ENCODE data around the gene EXOC3. TPM values are rescaled to one million over a fixed set of nuclear protein-coding genes. Genes with fewer than 3 reads are reported as not detected.
A peak's percentile ranks its signal among the peaks of the same experiment; 100 is the strongest.

The EXOC3 gene
- total RNA-seq, 1 donor from 2014 or later, result 73.5 TPM

DNA sequence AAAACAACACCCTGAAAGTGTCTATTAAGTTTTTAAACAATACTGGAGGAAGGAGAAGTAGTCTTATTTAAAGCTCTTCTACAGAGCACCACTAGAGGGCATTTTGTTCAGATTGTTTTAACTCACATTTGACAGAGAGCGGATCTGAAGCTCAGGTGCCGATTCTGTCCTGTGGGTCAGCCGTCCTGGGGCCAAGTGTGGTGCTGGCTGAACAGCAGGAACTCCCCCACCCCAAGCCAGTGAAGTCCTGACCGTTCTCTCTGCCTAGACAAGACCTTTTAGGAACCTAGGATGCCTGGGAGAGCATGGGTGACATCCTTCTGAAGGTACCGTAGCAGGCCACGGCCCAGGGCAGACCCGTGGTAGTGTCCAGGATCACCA is 3.9 kb downstream of the EXOC3 start:
- Mint-ChIP-seq H3K36me3 (peaks cover 49% of the 10 kb centered on the region), H3K27me3 (ENCODE audit: low read depth) (no peaks in the 10 kb centered on the region), H3K27ac (peak overlapping the region; percentile 34), H3K4me1 (peaks cover 19% of the 10 kb centered on the region), H3K4me3 (no peak overlapping the region), H3K9me3 (peaks cover 19% of the 10 kb centered on the region)
- TF ChIP-seq CTCF (IDR thresholded peaks at IDR 0.05; ENCODE audit: unreplicated experiment), result peak; percentile 55
- no peak for DNase-seq (ENCODE audit: low spot score in 2 of 2, unreplicated experiment in 2 of 2)

GRCh38 chr5:447501-447900 is 4.5 kb downstream of the EXOC3 start:
- no peak overlapping the region for H3K4me3 Mint-ChIP-seq
- H3K4me1 Mint-ChIP-seq, result peaks cover 13% of the 10 kb centered on the region
- no peaks in the 10 kb centered on the region for H3K27me3 Mint-ChIP-seq (ENCODE audit: low read depth)
- no peak for TF ChIP-seq CTCF (IDR thresholded peaks at IDR 0.05; ENCODE audit: unreplicated experiment)
- no peak overlapping the region for H3K27ac Mint-ChIP-seq
- H3K9me3 Mint-ChIP-seq, result peaks cover 25% of the 10 kb centered on the region
- DNase-seq (ENCODE audit: low spot score in 2 of 2, unreplicated experiment in 2 of 2), result no peak
- H3K36me3 Mint-ChIP-seq, result peaks cover 55% of the 10 kb centered on the region

DNA sequence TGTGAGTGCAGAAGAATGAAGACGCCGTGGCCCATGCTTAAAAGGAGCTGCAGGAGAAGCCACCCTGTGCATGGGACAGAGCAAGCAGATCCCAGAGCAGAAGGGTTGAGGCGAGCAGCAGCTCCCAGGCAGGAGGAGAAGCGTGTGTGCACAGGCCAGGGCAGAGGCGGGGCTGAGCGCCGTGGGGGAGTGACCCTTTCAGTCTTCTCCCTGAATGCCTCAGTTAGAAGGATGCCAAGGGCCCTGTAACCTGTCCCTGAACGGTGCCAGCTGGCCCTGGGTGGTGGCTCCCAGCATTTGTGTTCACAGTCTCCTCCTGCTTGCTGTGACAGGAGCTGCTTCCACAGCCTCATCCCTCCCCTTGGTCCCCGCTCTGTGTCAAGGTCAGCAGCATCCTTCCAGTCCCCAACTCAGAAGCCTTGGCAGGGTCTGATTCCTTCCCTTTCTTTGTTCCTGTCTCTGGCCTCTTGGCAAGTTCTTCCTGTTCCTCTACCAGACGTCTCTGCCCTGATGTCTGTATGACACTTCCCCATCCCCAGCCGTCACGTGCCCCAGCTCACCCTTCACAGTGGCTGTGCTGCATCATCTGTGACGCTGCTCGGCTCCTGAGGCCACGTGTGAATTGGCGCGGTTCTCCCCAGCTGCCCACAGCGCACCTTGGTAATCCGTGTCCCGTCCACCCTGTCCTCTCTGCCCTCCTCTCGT is 5.2 kb downstream of the EXOC3 start:
- Mint-ChIP-seq H3K27me3 (ENCODE audit: low read depth) (no peaks in the 10 kb centered on the region), H3K4me3 (no peak overlapping the region), H3K36me3 (peaks cover 62% of the 10 kb centered on the region)

GRCh38 chr5:448766-449090 is 5.8 kb downstream of the EXOC3 start:
- Mint-ChIP-seq H3K27me3 (ENCODE audit: low read depth) (no peaks in the 10 kb centered on the region), H3K9me3 (peaks cover 31% of the 10 kb centered on the region), H3K4me3 (no peak overlapping the region), H3K4me1 (peaks cover 11% of the 10 kb centered on the region), H3K36me3 (peaks cover 68% of the 10 kb centered on the region), H3K27ac (no peak overlapping the region)
- TF ChIP-seq CTCF (IDR thresholded peaks at IDR 0.05; ENCODE audit: unreplicated experiment), result no peak
- DNase-seq (ENCODE audit: low spot score in 2 of 2, unreplicated experiment in 2 of 2), result no peak

More for the DNA sequence above, 5.2 kb downstream of the EXOC3 start:
- no peak for TF ChIP-seq CTCF (IDR thresholded peaks at IDR 0.05; ENCODE audit: unreplicated experiment)
- no peak overlapping the region for H3K27ac Mint-ChIP-seq
- H3K9me3 Mint-ChIP-seq, result peaks cover 31% of the 10 kb centered on the region
- DNase-seq (ENCODE audit: low spot score in 2 of 2, unreplicated experiment in 2 of 2), result no peak
- H3K4me1 Mint-ChIP-seq, result peaks cover 11% of the 10 kb centered on the region

- no peak overlapping the region for H3K4me3 Mint-ChIP-seq
- peaks cover 70% of the 10 kb centered on the region for H3K36me3 Mint-ChIP-seq
- H3K4me1 Mint-ChIP-seq, result peaks cover 9% of the 10 kb centered on the region
- peaks cover 31% of the 10 kb centered on the region for H3K9me3 Mint-ChIP-seq
- TF ChIP-seq CTCF (IDR thresholded peaks at IDR 0.05; ENCODE audit: unreplicated experiment), result no peak
- no peak overlapping the region for H3K27ac Mint-ChIP-seq
- no peaks in the 10 kb centered on the region for H3K27me3 Mint-ChIP-seq (ENCODE audit: low read depth)
- no peak for DNase-seq (ENCODE audit: low spot score in 2 of 2, unreplicated experiment in 2 of 2)
These were observed 6.2 kb downstream of the EXOC3 start for GRCh38 chr5:449151-449550.

All from mesothelial cell of epicardium (in vitro differentiated cells).